GM12878 (cell line): ENCODE data around the gene IFNGR2. TPM values are rescaled to one million over a fixed set of nuclear protein-coding genes. Genes with fewer than 3 reads are reported as not detected.

ENCODE experiments used
- ATAC-seq: fragments of 200-7000 bp; cut with Tn5 transposase; 3 replicates; pipeline ENCODE4 v1.9.1; 2020; ENCODE audit warnings: mild to moderate bottlenecking, moderate library complexity
- BruUV-seq: library from RNA; stranded (reverse); fragments of 400-500 nt; replicated peaks from 2 replicates; lab custom pipeline; 2021; lab: Mats Ljungman, UMichigan
- CTCF ChIA-PET: fragments of 300-600 bp; sonication (Branson Sonifier 250); formaldehyde crosslinking; extraction: SDS; loops from one replicate; lab custom pipeline; 2021; ENCODE audit warnings: inconsistent platforms; lab: Yijun Ruan, JAX
- POLR2A ChIA-PET: fragments of 350-600 bp; formaldehyde crosslinking; extraction: SDS; loops from one replicate; lab custom pipeline; 2021; ENCODE audit warnings: inconsistent platforms; lab: Charles Lee
- RAD21 ChIA-PET: fragments of 300-600 bp; sonication (Branson Sonifier 250); formaldehyde crosslinking; loops from one replicate; lab custom pipeline; 2023; ENCODE audit warnings: antibody characterized with exemption; ENCODE audit not compliant: unreplicated experiment; lab: Charles Lee
- SMC1A ChIA-PET: fragments of 300-600 bp; sonication (Branson Sonifier 250); formaldehyde crosslinking; loops from one replicate; lab custom pipeline; 2023; ENCODE audit not compliant: unreplicated experiment, uncharacterized antibody; lab: Charles Lee
- DNase-seq: peaks from one replicate; pipeline ENCODE4 v3.0.0-alpha.2; 2011; ENCODE audit warnings: low read depth, low spot score
- FAIRE-seq: peaks from 3 replicates; lab custom pipeline; 2011; peaks lifted over from hg19 to GRCh38; lab: Jason Lieb, UNC
- H2AFZ ChIP-seq: 2 replicates; pipeline ENCODE4 v1.6.0; 2011; ENCODE audit warnings: low read depth, low read length, control low read depth; ENCODE audit not compliant: control insufficient read depth
- H3K27ac ChIP-seq: 2 replicates; pipeline ENCODE4 v1.5.1; 2011; ENCODE audit warnings: control low read depth; ENCODE audit not compliant: control insufficient read depth, insufficient read depth
- H3K27me3 ChIP-seq, 2 experiments: replicated peaks in 1 of 2; 2 replicates each; pipeline versions ENCODE4 v1.6.0 to v1.6.1; 2011; ENCODE audit warnings: low read length in 1 of 2; ENCODE audit not compliant: control insufficient read depth in 2 of 2, insufficient read depth in 2 of 2
- H3K36me3 ChIP-seq, 2 experiments: 2 replicates each; pipeline ENCODE4 v1.5.1; 2011; ENCODE audit warnings: low read length in 1 of 2; ENCODE audit not compliant: control insufficient read depth in 2 of 2, insufficient read depth in 2 of 2
- H3K4me1 ChIP-seq: 2 replicates; pipeline ENCODE4 v1.6.1; 2011; ENCODE audit warnings: mild to moderate bottlenecking, low read length, moderate library complexity, mixed read lengths; ENCODE audit not compliant: control insufficient read depth, insufficient read depth
- H3K4me2 ChIP-seq: 2 replicates; pipeline ENCODE4 v1.6.0; 2011; ENCODE audit warnings: control low read depth; ENCODE audit not compliant: control insufficient read depth, insufficient read depth
- H3K4me3 ChIP-seq: fragments of 200-600 bp; sonication (generic); 2 replicates; pipeline ENCODE4 v1.5.1; 2016
- H3K79me2 ChIP-seq: 2 replicates; pipeline ENCODE4 v1.6.0; 2011; ENCODE audit warnings: low read length; ENCODE audit not compliant: control insufficient read depth, insufficient read depth
- H3K9ac ChIP-seq: 2 replicates; pipeline ENCODE4 v1.8.0; 2011; ENCODE audit warnings: low read length, control low read depth, mixed read lengths; ENCODE audit not compliant: control insufficient read depth, insufficient read depth
- H3K9me3 ChIP-seq: replicated peaks from 3 replicates; pipeline ENCODE4 v1.5.1; 2011; ENCODE audit warnings: mild to moderate bottlenecking, low read length; ENCODE audit not compliant: control insufficient read depth, insufficient read depth
- H4K20me1 ChIP-seq: 2 replicates; pipeline ENCODE4 v1.6.0; 2011; ENCODE audit not compliant: control insufficient read depth, insufficient read depth
- FOXK2 ChIP-seq: fragments of 450-650 bp; IDR thresholded peaks from 2 replicates; pipeline ENCODE4 v1.6.1; 2017; ENCODE audit warnings: mild to moderate bottlenecking, moderate library complexity
- POLR2A ChIP-seq: IDR thresholded peaks from 2 replicates; pipeline ENCODE4 v1.6.1; 2011; ENCODE audit warnings: low read depth, mild to moderate bottlenecking, low read length
- POLR2AphosphoS5 ChIP-seq: IDR thresholded peaks from 2 replicates; pipeline ENCODE4 v1.6.1; 2011; ENCODE audit warnings: mild to moderate bottlenecking, low read length, inconsistent platforms
- SMAD5 ChIP-seq: IDR thresholded peaks from 2 replicates; pipeline ENCODE4 v1.6.1; 2016; ENCODE audit warnings: antibody characterized with exemption, low read depth
- ZNF274 ChIP-seq: IDR thresholded peaks from one replicate; pipeline ENCODE4 v1.8.0; 2011; ENCODE audit not compliant: insufficient read length, insufficient read depth
- ZZZ3 ChIP-seq: IDR thresholded peaks from 2 replicates; pipeline ENCODE4 v1.6.1; 2011; ENCODE audit warnings: low read depth; ENCODE audit not compliant: control insufficient read depth, insufficient read length
- WGBS: methylation state at CpG from one replicate; pipeline ENCODE4 v1.1.6; 2016; ENCODE audit warnings: low lambda C conversion rate; ENCODE audit not compliant: insufficient replicate concordance, insufficient coverage; ENCODE audit errors: missing lambda C conversion rate; 5-methylcytosine and 5-hydroxymethylcytosine counted together
- in situ Hi-C: fragments of 300-500 bp; cut with MboI; formaldehyde crosslinking; loops from 9 replicates; pipeline ENCODE4 v1.14.3; 2018; ENCODE audit warnings: mixed read lengths
- intact Hi-C: fragments of 100-400 bp; cut with micrococcal nuclease; formaldehyde crosslinking; loops from one replicate; pipeline ENCODE4 v1.14.2; 2022; ENCODE audit not compliant: unreplicated experiment
- polyA plus RNA-seq, 11 experiments: library from polyadenylated mRNA; depleted of rRNA in 4 of 11; unstranded in 6 of 11; stranded (reverse) in 5 of 11; fragments of >200 nt; fragmentation: Nextera tagmentation in 4 of 11; fragmentation: Illumina TruSeq in 1 of 11; extraction: Ambion mirVana in 4 of 11; extraction: Trizol in 1 of 11; gene quantifications; 1 replicate in 1 of 11; 2 replicates in 10 of 11; pipeline versions ENCODE4 v1.2.1 to v1.2.3, GENCODE V29; 2011 to 2016; ENCODE audit warnings: inconsistent platforms in 2 of 11, missing spikeins in 2 of 11, low read depth in 1 of 11
- total RNA-seq, 4 experiments: library from RNA; depleted of rRNA in 3 of 4; stranded (reverse); fragments of >200 nt in 3 of 4; fragmentation: Illumina TruSeq in 1 of 4; extraction: Trizol in 1 of 4; gene quantifications; 2 replicates each; pipeline versions ENCODE4 v1.2.1 to v1.2.3, GENCODE V29; 2013 to 2021
- TF ChIP-seq, protein P1 (sequence below): IDR thresholded peaks from 2 replicates; pipeline ENCODE4 v1.6.1; 2012; ENCODE audit warnings: low read length, inconsistent platforms

Gene IFNGR2
- total and polyA plus RNA-seq, 10 of the 15 experiments (the other 5 are each of a cell fraction or from before 2014, with no cell fraction given), result 23.6 to 98.8 (median 77.0) TPM

DNA sequence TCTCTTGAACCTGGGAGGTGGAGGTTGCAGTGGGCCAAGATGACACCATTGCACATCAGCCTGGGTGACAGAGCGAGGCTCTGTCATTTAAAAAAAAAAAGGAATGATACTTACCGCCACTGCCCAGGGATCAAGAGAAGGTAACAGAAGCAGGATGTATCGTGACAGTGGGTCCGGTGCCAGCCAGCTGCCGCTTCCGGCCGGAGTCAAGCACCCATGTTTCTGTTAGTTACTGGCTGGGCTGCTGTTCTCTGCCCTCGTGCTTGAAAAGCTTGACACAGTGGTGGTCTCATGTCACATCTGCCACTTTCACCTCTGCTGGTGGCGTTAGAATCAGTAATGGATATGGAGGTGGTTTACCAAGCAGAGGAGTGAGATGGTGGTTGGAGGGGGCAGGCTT lies 21.0 kb downstream of the IFNGR2 start:
- no peaks in the 10 kb centered on the region for H3K9me3 ChIP-seq
- no peak for ATAC-seq
- no peaks in the 10 kb centered on the region for H3K4me1 ChIP-seq
- no peak for DNase-seq
- POLR2A ChIA-PET, result interaction anchor here (0.6 to 1.1 kb wide), 2 partner anchors 9 to 42 kb away, joined by 3 to 4 read pairs; no protein-coding TSS in a partner anchor
- SMC1A ChIA-PET, result no interaction called here
- BruUV-seq, result no TSS peak
- no peak overlapping the region for H3K4me2 ChIP-seq
- no peaks in the 10 kb centered on the region for H3K27me3 ChIP-seq
- CTCF ChIA-PET, result interaction anchor here (0.9 kb wide), 1 partner anchor 14 kb away, joined by 3 read pairs; no protein-coding TSS in a partner anchor
- no peak overlapping the region for H2AFZ ChIP-seq
- TF ChIP-seq ZZZ3, result no peak
- TF ChIP-seq POLR2AphosphoS5, result peak; percentile 33; the same call in 1 of the 2 replicates
- TF ChIP-seq POLR2A, result peak; percentile 46; the same call in 1 of the 2 replicates
- TF ChIP-seq ZNF274, result no peak
- TF ChIP-seq, protein P1, sequence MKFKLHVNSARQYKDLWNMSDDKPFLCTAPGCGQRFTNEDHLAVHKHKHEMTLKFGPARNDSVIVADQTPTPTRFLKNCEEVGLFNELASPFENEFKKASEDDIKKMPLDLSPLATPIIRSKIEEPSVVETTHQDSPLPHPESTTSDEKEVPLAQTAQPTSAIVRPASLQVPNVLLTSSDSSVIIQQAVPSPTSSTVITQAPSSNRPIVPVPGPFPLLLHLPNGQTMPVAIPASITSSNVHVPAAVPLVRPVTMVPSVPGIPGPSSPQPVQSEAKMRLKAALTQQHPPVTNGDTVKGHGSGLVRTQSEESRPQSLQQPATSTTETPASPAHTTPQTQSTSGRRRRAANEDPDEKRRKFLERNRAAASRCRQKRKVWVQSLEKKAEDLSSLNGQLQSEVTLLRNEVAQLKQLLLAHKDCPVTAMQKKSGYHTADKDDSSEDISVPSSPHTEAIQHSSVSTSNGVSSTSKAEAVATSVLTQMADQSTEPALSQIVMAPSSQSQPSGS, result no peak
- peaks cover 9% of the 10 kb centered on the region for H3K79me2 ChIP-seq
- H4K20me1 ChIP-seq, result peaks cover 5% of the 10 kb centered on the region; the same call in 1 of the 2 replicates
- no peak for FAIRE-seq
- no peak overlapping the region for H3K9ac ChIP-seq
- RAD21 ChIA-PET, result no interaction called here
- H3K27ac ChIP-seq, result no peak overlapping the region
- in situ Hi-C loops (no loop called here), intact Hi-C loops (no loop called here)
- H3K36me3 ChIP-seq, result peaks cover 39 to 47% of the 10 kb centered on the region in 2 experiments; a peak in 3 of 4 replicates
- WGBS, result 96% methylated on average over 9 of the region's 9 CpGs
- no peak overlapping the region for H3K4me3 ChIP-seq

DNA sequence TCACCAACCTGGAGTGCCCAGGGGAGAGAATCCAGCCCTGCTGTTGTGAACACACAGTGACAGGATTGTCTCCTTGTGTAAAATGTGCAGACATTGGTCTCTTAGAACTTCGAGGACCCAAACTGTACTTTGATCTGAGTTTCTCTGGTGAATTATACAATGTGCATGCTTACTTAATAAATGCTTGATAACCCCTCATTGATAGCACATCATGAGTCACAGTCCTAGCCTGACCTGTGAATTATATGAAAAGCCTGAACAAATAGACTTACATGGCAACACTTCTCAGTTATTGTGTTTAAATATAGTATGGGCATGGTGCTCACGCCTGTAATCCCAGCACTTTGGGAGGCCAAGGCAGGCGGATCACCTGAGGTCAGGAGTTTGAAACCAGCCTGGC lies 22.6 kb downstream of the IFNGR2 start:
- Histone ChIP-seq H3K27me3 (no peaks in the 10 kb centered on the region), H3K9ac (no peak overlapping the region), H3K36me3 (peaks cover 36 to 50% of the 10 kb centered on the region in 2 experiments; a peak in 3 of 4 replicates), H2AFZ (no peak overlapping the region), H4K20me1 (no peaks in the 10 kb centered on the region), H3K79me2 (peaks cover 3% of the 10 kb centered on the region), H3K27ac (no peak overlapping the region), H3K9me3 (no peaks in the 10 kb centered on the region), H3K4me1 (no peaks in the 10 kb centered on the region), H3K4me2 (no peak overlapping the region), H3K4me3 (no peak overlapping the region)
- WGBS, result 100% methylated on average over 3 of the region's 3 CpGs
- BruUV-seq, result no TSS peak
- ATAC-seq (no peak), DNase-seq (no peak), FAIRE-seq (no peak)
- SMC1A ChIA-PET, result no interaction called here
- RAD21 ChIA-PET, result no interaction called here
- intact Hi-C loops (no loop called here), in situ Hi-C loops (no loop called here)
- POLR2A ChIA-PET, result no interaction called here
- CTCF ChIA-PET, result interaction anchor here (0.6 kb wide), 1 partner anchor 180 kb away, joined by 3 read pairs; no protein-coding TSS in a partner anchor
- TF ChIP-seq FOXK2 (no peak), SMAD5 (no peak), POLR2A (no peak)
